Endodermal cell (in vitro differentiated cells): ENCODE data around the gene GALNT12. TPM values are rescaled to one million over a fixed set of nuclear protein-coding genes. Genes with fewer than 3 reads are reported as not detected.

Experiments
- DNase-seq: peaks from one replicate; pipeline ENCODE4 v3.0.0-alpha.2; 2017
- H3K27ac ChIP-seq: 2 replicates; pipeline ENCODE4 v1.5.1; 2013; ENCODE audit warnings: mild to moderate bottlenecking, low read depth, low read length, moderate library complexity
- H3K27me3 ChIP-seq: 2 replicates; pipeline ENCODE4 v1.6.1; 2013; ENCODE audit warnings: mild to moderate bottlenecking, low read length, moderate library complexity; ENCODE audit not compliant: insufficient read depth, control insufficient read depth, poor library complexity, severe bottlenecking
- H3K36me3 ChIP-seq: 2 replicates; pipeline ENCODE4 v1.7.0; 2013; ENCODE audit warnings: mild to moderate bottlenecking, low read length, moderate library complexity; ENCODE audit not compliant: control insufficient read depth, insufficient read depth
- H3K4me1 ChIP-seq: one replicate; pipeline ENCODE4 v1.7.0; 2013; ENCODE audit warnings: low read length; ENCODE audit not compliant: control insufficient read depth, insufficient read depth
- H3K4me3 ChIP-seq: 2 replicates; pipeline ENCODE4 v1.5.1; 2013; ENCODE audit warnings: mild to moderate bottlenecking, low read length, moderate library complexity
- H3K9ac ChIP-seq: 2 replicates; pipeline ENCODE4 v1.6.1; 2013; ENCODE audit warnings: mild to moderate bottlenecking, low read length, moderate library complexity; ENCODE audit not compliant: poor library complexity, severe bottlenecking; ENCODE audit errors: extremely low read depth
- H3K9me3 ChIP-seq: 2 replicates; pipeline ENCODE4 v1.6.1; 2013; ENCODE audit warnings: mild to moderate bottlenecking, low read length, moderate library complexity; ENCODE audit not compliant: control insufficient read depth
- H3K27ac Mint-ChIP-seq: 2 replicates; pipeline ENCODE4 v1.8.0; 2020; ENCODE audit warnings: mixed read lengths
- H3K27me3 Mint-ChIP-seq: 2 replicates; pipeline ENCODE4 v1.8.0; 2021; ENCODE audit warnings: mild to moderate bottlenecking, mixed read lengths; ENCODE audit not compliant: insufficient read depth
- H3K36me3 Mint-ChIP-seq: 2 replicates; pipeline ENCODE4 v1.8.0; 2020; ENCODE audit warnings: low read depth, mixed read lengths
- H3K4me1 Mint-ChIP-seq: 2 replicates; pipeline ENCODE4 v1.8.0; 2020; ENCODE audit warnings: mixed read lengths
- H3K4me3 Mint-ChIP-seq: 2 replicates; pipeline ENCODE4 v1.8.0; 2020; ENCODE audit warnings: mild to moderate bottlenecking, moderate library complexity, mixed read lengths
- H3K9me3 Mint-ChIP-seq: 2 replicates; pipeline ENCODE4 v1.8.0; 2020; ENCODE audit warnings: mild to moderate bottlenecking, mixed read lengths
- WGBS, 2 experiments: methylation state at CpG; one replicate each; pipeline versions ENCODE4 v1.1.5 to v1.1.7; 2013; ENCODE audit warnings: missing lambda C conversion rate in 2 of 2, mixed read lengths in 1 of 2; ENCODE audit not compliant: insufficient coverage in 1 of 2, insufficient read length in 1 of 2; 5-methylcytosine and 5-hydroxymethylcytosine counted together
- total RNA-seq, 2 donors: library from RNA; stranded (reverse); fragmentation: NEBNext Ultra II Directional in 1 of 2; extraction: Animal tissue kit (Norgen Biotek cat#: 25700) in 1 of 2; gene quantifications; 2 replicates in 1 of 2; 3 replicates in 1 of 2; pipeline ENCODE4 v1.2.1, GENCODE V29; 2021
- TF ChIP-seq, protein P1 (sequence below): fragments of 200-600 bp; sonication (generic); conservative IDR thresholded peaks from 2 replicates; pipeline ENCODE4 v1.5.0; 2021; ENCODE audit warnings: antibody characterized with exemption, mild to moderate bottlenecking

GALNT12 gene
- total RNA-seq, 2 donors from 2014 or later, result 24.0 to 56.3 TPM

DNA sequence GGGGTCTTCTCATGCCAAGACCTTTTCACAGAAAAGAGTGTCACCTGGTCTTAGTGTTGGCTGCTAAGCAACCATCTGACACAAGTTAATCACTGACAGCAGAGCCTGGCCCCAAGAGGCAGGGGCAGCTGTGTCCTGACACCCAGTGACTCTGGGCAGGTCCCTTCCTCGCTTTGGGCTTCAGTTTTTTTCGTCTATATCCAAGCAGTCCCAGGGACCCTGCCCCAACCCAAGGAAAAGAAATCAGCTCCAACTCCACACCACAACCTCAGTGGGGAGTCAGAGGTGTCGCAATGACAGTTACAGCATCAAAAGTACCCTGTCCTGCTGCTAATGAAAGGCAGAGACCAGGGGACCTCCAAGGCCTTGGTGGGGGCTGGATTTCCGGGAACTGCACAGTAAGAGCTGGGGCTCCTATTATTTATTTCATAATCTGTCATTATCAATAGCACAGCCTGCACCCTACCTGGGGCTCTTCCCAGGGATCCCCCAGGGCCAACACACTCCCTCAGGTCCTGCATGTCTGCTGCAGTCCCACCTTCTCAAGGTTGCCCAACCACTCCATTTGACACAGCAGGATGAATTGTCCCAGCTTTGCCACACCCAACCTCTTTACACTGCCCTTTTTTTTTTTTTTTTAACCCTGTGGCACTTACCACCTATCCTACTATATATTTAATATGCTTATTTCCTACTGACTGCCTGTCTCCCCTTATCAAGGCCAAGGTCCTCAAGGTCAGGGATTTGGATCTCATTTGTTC, 20.5 kb upstream of the GALNT12 start:
- Histone ChIP-seq H3K9ac (no peak overlapping the region), H3K36me3 (peaks cover 48% of the 10 kb centered on the region), H3K9me3 (no peaks in the 10 kb centered on the region), H3K4me3 (no peak overlapping the region), H3K4me1 (peaks cover 12% of the 10 kb centered on the region), H3K27ac (no peak overlapping the region), H3K27me3 (no peaks in the 10 kb centered on the region)
- Mint-ChIP-seq H3K27me3 (no peaks in the 10 kb centered on the region), H3K4me3 (no peak overlapping the region), H3K4me1 (peaks cover 11% of the 10 kb centered on the region), H3K36me3 (peaks cover 54% of the 10 kb centered on the region), H3K27ac (no peak overlapping the region), H3K9me3 (no peaks in the 10 kb centered on the region)
- WGBS, 2 experiments, result 92 to 100% methylated on average over 2 to 4 of the region's 4 CpGs
- no peak for DNase-seq
- TF ChIP-seq, protein P1, sequence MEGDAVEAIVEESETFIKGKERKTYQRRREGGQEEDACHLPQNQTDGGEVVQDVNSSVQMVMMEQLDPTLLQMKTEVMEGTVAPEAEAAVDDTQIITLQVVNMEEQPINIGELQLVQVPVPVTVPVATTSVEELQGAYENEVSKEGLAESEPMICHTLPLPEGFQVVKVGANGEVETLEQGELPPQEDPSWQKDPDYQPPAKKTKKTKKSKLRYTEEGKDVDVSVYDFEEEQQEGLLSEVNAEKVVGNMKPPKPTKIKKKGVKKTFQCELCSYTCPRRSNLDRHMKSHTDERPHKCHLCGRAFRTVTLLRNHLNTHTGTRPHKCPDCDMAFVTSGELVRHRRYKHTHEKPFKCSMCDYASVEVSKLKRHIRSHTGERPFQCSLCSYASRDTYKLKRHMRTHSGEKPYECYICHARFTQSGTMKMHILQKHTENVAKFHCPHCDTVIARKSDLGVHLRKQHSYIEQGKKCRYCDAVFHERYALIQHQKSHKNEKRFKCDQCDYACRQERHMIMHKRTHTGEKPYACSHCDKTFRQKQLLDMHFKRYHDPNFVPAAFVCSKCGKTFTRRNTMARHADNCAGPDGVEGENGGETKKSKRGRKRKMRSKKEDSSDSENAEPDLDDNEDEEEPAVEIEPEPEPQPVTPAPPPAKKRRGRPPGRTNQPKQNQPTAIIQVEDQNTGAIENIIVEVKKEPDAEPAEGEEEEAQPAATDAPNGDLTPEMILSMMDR, result no peak

DNA sequence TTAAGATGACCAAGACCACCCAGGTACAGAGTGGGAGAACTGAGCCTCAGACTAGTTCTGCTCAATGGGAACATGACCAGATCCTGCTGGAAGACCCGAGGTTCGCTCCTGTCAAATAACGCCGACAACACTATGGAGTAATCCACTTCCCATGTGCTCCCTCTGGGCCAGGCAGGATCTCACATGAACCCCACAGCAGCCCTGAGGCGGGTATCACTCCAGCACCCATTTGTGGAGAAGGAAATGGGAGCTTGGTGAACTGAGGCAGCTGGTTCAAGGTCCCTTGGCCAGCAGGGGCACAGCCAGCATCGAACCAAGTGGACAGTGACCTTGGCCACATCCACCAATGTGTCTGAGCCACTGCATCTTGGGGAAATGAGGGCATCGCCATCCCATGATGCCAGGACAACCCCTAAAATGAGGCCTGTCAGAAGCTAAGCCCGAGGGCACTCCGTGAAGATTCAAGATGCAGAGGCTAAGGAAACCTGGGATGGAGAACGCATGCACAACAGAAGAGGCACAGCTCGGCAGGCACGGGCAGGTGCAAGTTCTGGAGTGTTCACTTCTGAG, 19.6 kb upstream of the GALNT12 start:
- Mint-ChIP-seq H3K4me3 (no peak overlapping the region), H3K27me3 (no peaks in the 10 kb centered on the region), H3K36me3 (peaks cover 46% of the 10 kb centered on the region), H3K27ac (no peak overlapping the region), H3K4me1 (peaks cover 20% of the 10 kb centered on the region), H3K9me3 (no peaks in the 10 kb centered on the region)
- Histone ChIP-seq H3K27me3 (no peaks in the 10 kb centered on the region), H3K36me3 (peaks cover 40% of the 10 kb centered on the region), H3K4me3 (no peak overlapping the region), H3K9me3 (no peaks in the 10 kb centered on the region), H3K4me1 (peaks cover 14% of the 10 kb centered on the region), H3K27ac (no peak overlapping the region), H3K9ac (no peak overlapping the region)
- 92 to 97% methylated on average over 12 of the region's 12 CpGs for WGBS, 2 experiments
- TF ChIP-seq, protein P1, result no peak
- no peak for DNase-seq

DNA sequence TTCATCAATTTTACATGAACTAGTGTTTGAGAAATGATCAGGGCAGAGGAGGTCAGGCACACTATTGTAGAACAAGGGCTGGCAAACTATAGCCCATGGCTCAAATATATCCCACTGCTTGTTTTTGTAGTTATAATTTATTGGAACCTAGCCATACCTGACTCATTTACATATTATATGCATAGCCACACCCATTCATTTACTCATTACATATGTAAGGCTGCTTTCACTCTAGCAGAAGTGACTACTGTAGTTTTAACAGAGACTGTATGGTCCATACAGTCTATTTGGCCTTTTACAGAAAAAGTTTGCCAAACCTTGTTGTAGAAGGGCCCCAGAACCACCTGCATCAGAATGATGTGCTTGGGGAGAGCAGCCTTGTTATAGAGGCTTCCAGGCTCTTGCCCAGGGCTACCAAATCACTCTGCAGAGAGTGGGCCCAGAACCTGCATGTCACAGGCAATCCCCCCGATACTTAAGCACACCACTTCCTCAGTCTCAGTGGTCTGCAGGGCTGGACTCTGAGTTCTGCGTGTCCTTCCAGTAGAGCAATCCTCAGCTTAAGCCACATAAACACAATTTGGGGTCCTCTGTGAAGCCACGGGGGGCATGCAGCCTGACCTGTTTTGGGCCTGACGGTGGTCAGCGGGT, 17.9 kb upstream of the GALNT12 start:
- Histone ChIP-seq H3K4me1 (peaks cover 18% of the 10 kb centered on the region), H3K27me3 (peaks cover 9% of the 10 kb centered on the region), H3K36me3 (peaks cover 28% of the 10 kb centered on the region), H3K9ac (no peak overlapping the region), H3K4me3 (no peak overlapping the region), H3K9me3 (no peaks in the 10 kb centered on the region), H3K27ac (no peak overlapping the region)
- peaks cover 8% of the 10 kb centered on the region for H3K27me3 Mint-ChIP-seq
- H3K4me1 Mint-ChIP-seq, result peaks cover 26% of the 10 kb centered on the region
- no peak overlapping the region for H3K4me3 Mint-ChIP-seq
- H3K36me3 Mint-ChIP-seq, result peaks cover 43% of the 10 kb centered on the region
- 95 to 98% methylated on average over 5 of the region's 5 CpGs for WGBS, 2 experiments
- DNase-seq, result no peak
- H3K9me3 Mint-ChIP-seq, result no peaks in the 10 kb centered on the region
- H3K27ac Mint-ChIP-seq, result no peak overlapping the region
- TF ChIP-seq, protein P1, result no peak
